Measurements from ENCODE around the gene SCN2B. TPM values are rescaled to one million over a fixed set of nuclear protein-coding genes. Genes with fewer than 3 reads are reported as not detected.

The SCN2B gene
- total and polyA plus RNA-seq, 2 experiments from 2014 or later: 0.87 to 1.5 TPM

DNA sequence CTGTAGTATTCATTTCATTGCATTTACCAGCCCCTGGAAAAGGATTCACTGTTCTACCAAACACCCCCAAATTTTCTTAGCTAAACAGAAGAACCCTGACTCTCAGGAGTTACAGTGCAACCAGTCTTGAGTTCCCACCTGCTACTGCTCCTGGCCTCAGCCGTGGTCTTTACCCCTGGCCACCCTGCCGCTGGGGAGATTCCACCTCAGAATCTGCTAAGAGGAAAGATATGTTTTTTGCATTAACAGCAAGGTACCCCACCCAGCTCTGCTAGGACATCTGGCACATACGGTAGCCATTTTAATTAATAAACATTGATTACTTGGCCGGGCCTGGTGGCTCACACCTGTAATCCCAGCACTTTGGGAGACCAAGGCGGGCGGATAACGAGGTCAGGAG, 39.3 kb upstream of the SCN2B start:
- H3K4me3 ChIP-seq: no peak overlapping the region
- no peaks in the 10 kb centered on the region for H3K27me3 ChIP-seq
- peaks cover 4% of the 10 kb centered on the region for H3K4me1 ChIP-seq (ENCODE audit: low read depth)
- TF ChIP-seq, protein P1, sequence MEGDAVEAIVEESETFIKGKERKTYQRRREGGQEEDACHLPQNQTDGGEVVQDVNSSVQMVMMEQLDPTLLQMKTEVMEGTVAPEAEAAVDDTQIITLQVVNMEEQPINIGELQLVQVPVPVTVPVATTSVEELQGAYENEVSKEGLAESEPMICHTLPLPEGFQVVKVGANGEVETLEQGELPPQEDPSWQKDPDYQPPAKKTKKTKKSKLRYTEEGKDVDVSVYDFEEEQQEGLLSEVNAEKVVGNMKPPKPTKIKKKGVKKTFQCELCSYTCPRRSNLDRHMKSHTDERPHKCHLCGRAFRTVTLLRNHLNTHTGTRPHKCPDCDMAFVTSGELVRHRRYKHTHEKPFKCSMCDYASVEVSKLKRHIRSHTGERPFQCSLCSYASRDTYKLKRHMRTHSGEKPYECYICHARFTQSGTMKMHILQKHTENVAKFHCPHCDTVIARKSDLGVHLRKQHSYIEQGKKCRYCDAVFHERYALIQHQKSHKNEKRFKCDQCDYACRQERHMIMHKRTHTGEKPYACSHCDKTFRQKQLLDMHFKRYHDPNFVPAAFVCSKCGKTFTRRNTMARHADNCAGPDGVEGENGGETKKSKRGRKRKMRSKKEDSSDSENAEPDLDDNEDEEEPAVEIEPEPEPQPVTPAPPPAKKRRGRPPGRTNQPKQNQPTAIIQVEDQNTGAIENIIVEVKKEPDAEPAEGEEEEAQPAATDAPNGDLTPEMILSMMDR (IDR thresholded peaks at IDR 0.05; ENCODE audit: low read depth, low read length): no peak
- H3K9me3 ChIP-seq (ENCODE audit: low read depth): no peaks in the 10 kb centered on the region
- DNase-seq (ENCODE audit: low read depth in 1 of 2, low spot score in 1 of 2): no peak
- no peaks in the 10 kb centered on the region for H3K36me3 ChIP-seq
- no peak overlapping the region for H3K27ac ChIP-seq

DNA sequence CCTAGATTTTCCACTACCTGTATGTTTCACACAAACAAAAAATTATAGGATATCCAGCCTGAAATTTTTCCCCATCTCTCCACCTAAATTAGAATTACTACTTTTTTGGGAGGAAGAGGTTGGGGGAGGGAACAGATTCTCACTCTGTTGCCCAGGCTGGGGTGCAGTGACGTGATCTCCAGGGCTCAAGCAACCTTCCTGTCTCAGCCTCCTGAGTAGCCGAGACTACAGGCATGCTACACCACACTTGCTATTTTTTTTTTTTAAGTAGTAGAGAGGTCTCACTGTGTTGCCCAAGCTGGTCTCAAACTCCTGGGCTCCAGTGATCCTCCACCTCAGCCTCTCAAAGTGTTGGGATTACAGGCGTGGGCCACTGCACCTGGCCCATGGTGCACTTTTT, 38.8 kb upstream of the SCN2B start:
- Histone ChIP-seq H3K36me3 (no peaks in the 10 kb centered on the region), H3K27ac (no peak overlapping the region), H3K4me1 (ENCODE audit: low read depth) (no peaks in the 10 kb centered on the region), H3K9me3 (ENCODE audit: low read depth) (no peaks in the 10 kb centered on the region), H3K27me3 (no peaks in the 10 kb centered on the region), H3K4me3 (no peak overlapping the region)
- DNase-seq (ENCODE audit: low read depth in 1 of 2, low spot score in 1 of 2): no peak
- TF ChIP-seq, protein P1 (IDR thresholded peaks at IDR 0.05; ENCODE audit: low read depth, low read length): no peak

- Histone ChIP-seq H3K27ac (no peak overlapping the region), H3K4me1 (ENCODE audit: low read depth) (no peaks in the 10 kb centered on the region), H3K27me3 (peaks cover under 1% of the 10 kb centered on the region), H3K9me3 (ENCODE audit: low read depth) (no peaks in the 10 kb centered on the region), H3K4me3 (no peak overlapping the region), H3K36me3 (no peaks in the 10 kb centered on the region)
- no peak for DNase-seq (ENCODE audit: low read depth in 1 of 2, low spot score in 1 of 2)
- TF ChIP-seq, protein P1 (IDR thresholded peaks at IDR 0.05; ENCODE audit: low read depth, low read length): no peak
Measured at GRCh38 chr11:118214210-118214914, 37.9 kb upstream of the SCN2B start.

DNA sequence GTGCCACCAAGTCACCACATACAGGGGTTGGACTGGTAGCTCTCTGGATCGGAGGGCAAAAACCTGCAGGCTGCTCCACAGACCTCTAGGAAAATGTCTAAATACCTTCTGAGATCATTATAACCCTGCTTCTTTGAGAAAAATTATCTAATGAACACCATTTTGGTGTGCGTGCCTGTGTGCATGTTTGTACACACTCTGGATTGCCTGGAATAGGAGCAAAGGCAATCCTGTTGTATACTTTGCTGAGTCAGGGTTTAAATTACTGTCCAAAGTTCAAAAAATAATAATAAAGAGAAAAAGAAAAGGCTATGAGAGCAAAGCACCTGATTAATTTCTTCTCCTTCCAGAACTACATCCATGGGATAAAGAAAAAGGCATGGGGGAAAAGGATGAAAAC, 37.3 kb upstream of the SCN2B start:
- TF ChIP-seq, protein P1 (IDR thresholded peaks at IDR 0.05; ENCODE audit: low read depth, low read length): no peak

GRCh38 chr11:118213201-118213600, 36.8 kb upstream of the SCN2B start:
- Histone ChIP-seq H3K4me3 (no peak overlapping the region), H3K27ac (no peak overlapping the region), H3K9me3 (ENCODE audit: low read depth) (no peaks in the 10 kb centered on the region), H3K36me3 (no peaks in the 10 kb centered on the region), H3K27me3 (peaks cover 8% of the 10 kb centered on the region), H3K4me1 (ENCODE audit: low read depth) (no peaks in the 10 kb centered on the region)
- no peak for DNase-seq (ENCODE audit: low read depth in 1 of 2, low spot score in 1 of 2)
- TF ChIP-seq, protein P1 (IDR thresholded peaks at IDR 0.05; ENCODE audit: low read depth, low read length): no peak

More for the DNA sequence above, 37.3 kb upstream of the SCN2B start:
- Histone ChIP-seq H3K27me3 (peaks cover 3% of the 10 kb centered on the region), H3K4me3 (no peak overlapping the region), H3K9me3 (ENCODE audit: low read depth) (no peaks in the 10 kb centered on the region), H3K27ac (no peak overlapping the region), H3K36me3 (no peaks in the 10 kb centered on the region), H3K4me1 (ENCODE audit: low read depth) (no peaks in the 10 kb centered on the region)
- no peak for DNase-seq (ENCODE audit: low read depth in 1 of 2, low spot score in 1 of 2)

All from cardiac muscle cell (in vitro differentiated cells and primary cell).